HepG2 (cell line): Measurements from ENCODE around the gene MEX3D. TPM values are rescaled to one million over a fixed set of nuclear protein-coding genes. Genes with fewer than 3 reads are reported as not detected.
A peak's percentile ranks its signal among the peaks of the same experiment; 100 is the strongest.

Experiments used
- AGO1 ChIP-seq: fragments of 200-400 bp; formaldehyde crosslinking; IDR thresholded peaks from 2 replicates; pipeline ENCODE4 v1.6.1; 2017; ENCODE audit warnings: mild to moderate bottlenecking, low read depth, low read length, moderate library complexity; ENCODE audit not compliant: poor library complexity, severe bottlenecking
- KDM5A ChIP-seq: fragments of 200-600 bp; sonication (generic); IDR thresholded peaks from 2 replicates; pipeline ENCODE4 v1.7.0; 2018; ENCODE audit warnings: antibody characterized with exemption, mild to moderate bottlenecking, low read length, borderline replicate concordance
- KLF9 ChIP-seq: IDR thresholded peaks from 2 replicates; pipeline ENCODE4 v1.6.1; 2016; ENCODE audit warnings: low read depth
- MAFK ChIP-seq, 2 experiments: IDR thresholded peaks in 1 of 2; conservative IDR thresholded peaks in 1 of 2; 2 replicates each; pipeline ENCODE4 v1.6.1; 2011; ENCODE audit warnings: improper control_type of control experiment in 2 of 2, low read length in 2 of 2
- MIER3 ChIP-seq: IDR thresholded peaks from 2 replicates; pipeline ENCODE4 v1.6.1; 2016; ENCODE audit warnings: missing compliant biosample characterization, borderline replicate concordance
- MNT ChIP-seq: fragments of 450-650 bp; IDR thresholded peaks from 2 replicates; pipeline ENCODE4 v1.6.1; 2016
- NFATC3 ChIP-seq: sonication (generic); formaldehyde crosslinking; IDR thresholded peaks from 2 replicates; pipeline ENCODE4 v1.5.1; 2020; ENCODE audit warnings: mild to moderate bottlenecking, missing genetic modification reagents
- ONECUT2 ChIP-seq: sonication (generic); formaldehyde crosslinking; IDR thresholded peaks from 2 replicates; pipeline ENCODE4 v1.4.0; 2020; ENCODE audit warnings: missing genetic modification reagents
- PCBP2 ChIP-seq: fragments of 200-400 bp; formaldehyde crosslinking; optimal IDR thresholded peaks from 2 replicates; pipeline ENCODE3; 2018; ENCODE audit warnings: low read length, low read depth; ENCODE audit not compliant: poor library complexity, severe bottlenecking
- PHF5A ChIP-seq: IDR thresholded peaks from one replicate; pipeline ENCODE4 v1.6.1; 2018; ENCODE audit warnings: low read depth, missing genetic modification reagents; ENCODE audit not compliant: unreplicated experiment
- RAD21 ChIP-seq: fragments of 450-650 bp; formaldehyde crosslinking; IDR thresholded peaks from 2 replicates; pipeline ENCODE4 v1.5.0; 2020; ENCODE audit warnings: mild to moderate bottlenecking
- RBM22 ChIP-seq: fragments of 200-400 bp; formaldehyde crosslinking; optimal IDR thresholded peaks from 2 replicates; pipeline ENCODE3; 2017; ENCODE audit warnings: mild to moderate bottlenecking, low read length, moderate library complexity
- SIX1 ChIP-seq: sonication (generic); formaldehyde crosslinking; IDR thresholded peaks from 2 replicates; pipeline ENCODE4 v1.4.0; 2020; ENCODE audit warnings: missing genetic modification reagents, borderline replicate concordance
- SKI ChIP-seq: fragments of 450-650 bp; IDR thresholded peaks from one replicate; pipeline ENCODE4 v1.6.1; 2018; ENCODE audit warnings: mild to moderate bottlenecking; ENCODE audit not compliant: partially characterized antibody
- SSRP1 ChIP-seq: IDR thresholded peaks from 2 replicates; pipeline ENCODE4 v1.6.1; 2016; ENCODE audit warnings: control low read depth
- TEAD2 ChIP-seq: sonication (generic); formaldehyde crosslinking; IDR thresholded peaks from 2 replicates; pipeline ENCODE4 v1.9.0; 2021; ENCODE audit warnings: missing genetic modification reagents
- TMF1 ChIP-seq: sonication (generic); formaldehyde crosslinking; IDR thresholded peaks from 2 replicates; pipeline ENCODE4 v1.8.1; 2022; ENCODE audit warnings: low read depth, missing genetic modification reagents
- ZNF101 ChIP-seq: sonication (generic); formaldehyde crosslinking; IDR thresholded peaks from 2 replicates; pipeline ENCODE4 v1.4.0; 2020; ENCODE audit warnings: mild to moderate bottlenecking, low read depth, missing genetic modification reagents, borderline replicate concordance
- ZNF274 ChIP-seq: sonication (generic); formaldehyde crosslinking; IDR thresholded peaks from 2 replicates; pipeline ENCODE4 v1.5.1; 2020; ENCODE audit warnings: mild to moderate bottlenecking, missing genetic modification reagents
- ZNF282 ChIP-seq: fragments of 450-650 bp; IDR thresholded peaks from 2 replicates; pipeline ENCODE4 v1.6.1; 2018; ENCODE audit not compliant: partially characterized antibody
- ZNF326 ChIP-seq: sonication (generic); formaldehyde crosslinking; IDR thresholded peaks from 2 replicates; pipeline ENCODE4 v1.4.0; 2020; ENCODE audit warnings: missing genetic modification reagents, borderline replicate concordance
- ZNF430 ChIP-seq: sonication (generic); formaldehyde crosslinking; IDR thresholded peaks from 2 replicates; pipeline ENCODE4 v1.9.0; 2021; ENCODE audit warnings: mild to moderate bottlenecking, missing genetic modification reagents
- ZNF609 ChIP-seq: sonication (generic); formaldehyde crosslinking; IDR thresholded peaks from 2 replicates; pipeline ENCODE4 v1.4.0; 2020; ENCODE audit warnings: mild to moderate bottlenecking, missing genetic modification reagents, borderline replicate concordance
- ZNF747 ChIP-seq: sonication (generic); formaldehyde crosslinking; IDR thresholded peaks from 2 replicates; pipeline ENCODE4 v1.8.1; 2023; ENCODE audit warnings: missing genetic modification reagents, mild to moderate bottlenecking, borderline replicate concordance
- ZSCAN30 ChIP-seq: sonication (generic); formaldehyde crosslinking; IDR thresholded peaks from 2 replicates; pipeline ENCODE4 v1.5.0; 2020; ENCODE audit warnings: mild to moderate bottlenecking, missing genetic modification reagents
- polyA plus RNA-seq, 8 experiments: library from polyadenylated mRNA; depleted of rRNA in 3 of 8; stranded (reverse) in 7 of 8; unstranded in 1 of 8; fragments of >200 nt; fragmentation: Illumina TruSeq in 4 of 8; extraction: Trizol in 4 of 8; gene quantifications; 2 replicates each; pipeline versions ENCODE4 v1.2.1 to v1.2.3, GENCODE V29; 2011 to 2016; ENCODE audit warnings: low read depth in 4 of 8, missing spikeins in 1 of 8, mixed read lengths in 1 of 8; ENCODE audit not compliant: insufficient read depth in 1 of 8
- total RNA-seq, 5 experiments: library from RNA; depleted of rRNA; stranded (reverse); fragments of >200 nt; fragmentation: Illumina TruSeq; extraction: Trizol; gene quantifications; 2 replicates each; pipeline ENCODE4 v1.2.3, GENCODE V29; 2016; ENCODE audit warnings: low read depth in 1 of 5

The MEX3D gene
- total and polyA plus RNA-seq, 2 of the 13 experiments (the other 11 are each of a cell fraction or from before 2014, with no cell fraction given), result 3.6 to 17.1 TPM

DNA sequence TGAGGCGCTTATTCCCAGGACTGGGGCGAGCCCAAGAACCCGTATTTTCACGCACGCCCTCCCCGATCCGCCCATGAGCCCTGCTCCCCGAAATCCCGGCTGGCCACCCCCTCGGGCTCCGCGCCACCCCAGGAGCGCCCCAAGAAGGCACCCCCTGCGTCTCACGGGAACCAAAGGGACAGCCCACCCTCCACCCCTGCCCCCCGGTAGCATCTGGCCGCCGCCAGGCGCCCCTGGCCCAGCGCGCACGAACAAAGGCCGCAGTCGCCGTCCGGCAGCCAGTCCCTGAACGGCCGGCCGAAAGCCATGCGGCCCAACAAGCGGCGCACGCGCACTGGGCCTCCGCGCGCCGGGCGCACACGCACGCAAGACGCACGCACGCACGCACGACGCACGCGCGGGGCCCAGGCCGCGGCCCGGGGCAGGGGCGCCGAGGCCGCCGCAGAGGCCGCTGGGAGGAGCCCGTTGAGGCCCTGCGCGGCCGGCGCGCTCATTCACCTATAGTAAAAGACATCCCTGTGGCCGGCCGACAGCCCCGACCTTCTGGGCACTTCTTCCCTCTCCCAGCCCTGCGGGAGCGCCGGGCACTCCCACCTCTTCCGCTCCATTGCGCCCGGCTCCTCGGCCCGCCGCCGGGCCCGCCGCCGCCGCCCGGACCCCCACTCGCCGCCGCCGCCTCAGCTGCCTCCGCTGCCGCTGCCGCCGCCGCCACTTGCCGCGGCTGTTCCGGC lies 24.1 kb upstream of the MEX3D start (continued):
- TF ChIP-seq MAFK (conservative IDR thresholded peaks at IDR 0.05 in 1 of 2, IDR thresholded peaks at IDR 0.05 in 1 of 2; ENCODE audit: low read length in 2 of 2) (no peak), KLF9 (no peak), RBM22 (no peak), ZNF430 (CRISPR knock-in tag) (peak; percentile 30; the same call in 1 of the 2 replicates), TEAD2 (CRISPR knock-in tag) (no peak), SSRP1 (0 out of 2 replicates have a peak, but pooled peaks have one; percentile 39), NFATC3 (CRISPR knock-in tag) (no peak), PHF5A (CRISPR knock-in tag) (peak; percentile 42), PCBP2 (no peak), ZNF326 (no peak), KDM5A (no peak), MNT (peak; percentile 45; the same call in 1 of the 2 replicates), ZNF747 (CRISPR knock-in tag) (peak; percentile 57; the same call in 1 of the 2 replicates), ZNF282 (no peak), AGO1 (no peak), RAD21 (no peak; the same call in none of the 2 replicates), TMF1 (CRISPR knock-in tag) (peak; percentile 91; the same call in 1 of the 2 replicates), ZNF609 (CRISPR knock-in tag) (peak; percentile 59; the same call in 1 of the 2 replicates), ZSCAN30 (CRISPR knock-in tag) (no peak), ZNF274 (CRISPR knock-in tag) (peak; percentile 77; the same call in 1 of the 2 replicates), SIX1 (CRISPR knock-in tag) (no peak), ZNF101 (CRISPR knock-in tag) (peak; percentile 76; the same call in 1 of the 2 replicates), ONECUT2 (CRISPR knock-in tag) (no peak), SKI (no peak), MIER3 (CRISPR knock-in tag) (no peak)
